Measurements from ENCODE around the gene ZNRF3. TPM values are rescaled to one million over a fixed set of nuclear protein-coding genes. Genes with fewer than 3 reads are reported as not detected.

ZNRF3 gene
- total RNA-seq, 1 experiment from 2014 or later: 23.7 TPM

- intact Hi-C loops (cut with micrococcal nuclease; ENCODE audit: unreplicated experiment): no loop called here
- H3K27ac Mint-ChIP-seq (ENCODE audit: unreplicated experiment): no peak overlapping the region
- CTCF ChIA-PET: no interaction called here
- TF ChIP-seq, protein P1, sequence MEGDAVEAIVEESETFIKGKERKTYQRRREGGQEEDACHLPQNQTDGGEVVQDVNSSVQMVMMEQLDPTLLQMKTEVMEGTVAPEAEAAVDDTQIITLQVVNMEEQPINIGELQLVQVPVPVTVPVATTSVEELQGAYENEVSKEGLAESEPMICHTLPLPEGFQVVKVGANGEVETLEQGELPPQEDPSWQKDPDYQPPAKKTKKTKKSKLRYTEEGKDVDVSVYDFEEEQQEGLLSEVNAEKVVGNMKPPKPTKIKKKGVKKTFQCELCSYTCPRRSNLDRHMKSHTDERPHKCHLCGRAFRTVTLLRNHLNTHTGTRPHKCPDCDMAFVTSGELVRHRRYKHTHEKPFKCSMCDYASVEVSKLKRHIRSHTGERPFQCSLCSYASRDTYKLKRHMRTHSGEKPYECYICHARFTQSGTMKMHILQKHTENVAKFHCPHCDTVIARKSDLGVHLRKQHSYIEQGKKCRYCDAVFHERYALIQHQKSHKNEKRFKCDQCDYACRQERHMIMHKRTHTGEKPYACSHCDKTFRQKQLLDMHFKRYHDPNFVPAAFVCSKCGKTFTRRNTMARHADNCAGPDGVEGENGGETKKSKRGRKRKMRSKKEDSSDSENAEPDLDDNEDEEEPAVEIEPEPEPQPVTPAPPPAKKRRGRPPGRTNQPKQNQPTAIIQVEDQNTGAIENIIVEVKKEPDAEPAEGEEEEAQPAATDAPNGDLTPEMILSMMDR (IDR thresholded peaks at IDR 0.05; ENCODE audit: unreplicated experiment): no peak
- H3K4me1 Mint-ChIP-seq (ENCODE audit: low read depth, unreplicated experiment): peaks cover 72% of the 10 kb centered on the region
- DNase-seq: no peak
- H3K27me3 Mint-ChIP-seq (ENCODE audit: unreplicated experiment): no peaks in the 10 kb centered on the region
- H3K9me3 Mint-ChIP-seq (ENCODE audit: low read depth, unreplicated experiment): no peaks in the 10 kb centered on the region
- BruUV-seq (replicated peaks): no TSS peak
- no peaks in the 10 kb centered on the region for H3K36me3 Mint-ChIP-seq (ENCODE audit: insufficient read depth, unreplicated experiment)
- H3K4me3 Mint-ChIP-seq (ENCODE audit: low read depth, unreplicated experiment): no peak overlapping the region
Observed at GRCh38 chr22:28931844-28932567, 48.6 kb downstream of the ZNRF3 start.

- Mint-ChIP-seq H3K4me1 (ENCODE audit: low read depth, unreplicated experiment) (peaks cover 62% of the 10 kb centered on the region), H3K4me3 (ENCODE audit: low read depth, unreplicated experiment) (no peak overlapping the region), H3K9me3 (ENCODE audit: low read depth, unreplicated experiment) (no peaks in the 10 kb centered on the region), H3K36me3 (ENCODE audit: insufficient read depth, unreplicated experiment) (no peaks in the 10 kb centered on the region), H3K27ac (ENCODE audit: unreplicated experiment) (no peak overlapping the region), H3K27me3 (ENCODE audit: unreplicated experiment) (no peaks in the 10 kb centered on the region)
- DNase-seq: no peak
- BruUV-seq (replicated peaks): no TSS peak
- intact Hi-C loops (cut with micrococcal nuclease; ENCODE audit: unreplicated experiment): no loop called here
- CTCF ChIA-PET: interaction anchor here (0.5 to 1.4 kb wide), 6 partner anchors 29 to 221 kb away, joined by 3 to 6 read pairs (median 3); no protein-coding TSS in a partner anchor
- TF ChIP-seq, protein P1 (IDR thresholded peaks at IDR 0.05; ENCODE audit: unreplicated experiment): no peak
Observed at GRCh38 chr22:28933321-28933720, 49.9 kb downstream of the ZNRF3 start.

DNA sequence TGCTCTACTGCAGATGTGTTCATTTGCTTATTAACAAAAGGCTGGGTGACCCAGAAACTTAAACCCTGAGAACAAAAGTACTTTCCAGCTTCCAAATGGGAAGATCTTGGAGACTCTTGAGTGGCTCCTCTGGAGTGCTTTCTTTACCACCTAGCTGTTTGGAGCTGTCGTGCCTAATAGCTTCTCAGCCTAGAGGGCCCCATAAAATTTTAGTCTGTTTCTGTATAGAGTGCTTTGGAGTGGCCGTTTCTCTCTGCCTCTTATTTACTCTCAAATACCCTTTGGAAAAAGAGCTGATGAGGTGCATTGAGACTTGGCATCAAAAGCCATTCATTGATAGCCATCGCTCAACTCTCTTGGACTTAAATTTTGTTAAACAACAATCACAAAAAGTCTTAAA lies 50.7 kb downstream of the ZNRF3 start:
- no TSS peak for BruUV-seq (replicated peaks)
- Mint-ChIP-seq H3K9me3 (ENCODE audit: low read depth, unreplicated experiment) (no peaks in the 10 kb centered on the region), H3K27me3 (ENCODE audit: unreplicated experiment) (no peaks in the 10 kb centered on the region), H3K27ac (ENCODE audit: unreplicated experiment) (no peak overlapping the region), H3K36me3 (ENCODE audit: insufficient read depth, unreplicated experiment) (no peaks in the 10 kb centered on the region), H3K4me3 (ENCODE audit: low read depth, unreplicated experiment) (no peak overlapping the region), H3K4me1 (ENCODE audit: low read depth, unreplicated experiment) (peaks cover 62% of the 10 kb centered on the region)
- intact Hi-C loops (cut with micrococcal nuclease; ENCODE audit: unreplicated experiment): no loop called here
- CTCF ChIA-PET: interaction anchor here (0.6 to 1.4 kb wide), 5 partner anchors 29 to 220 kb away, joined by 3 to 6 read pairs (median 3); no protein-coding TSS in a partner anchor
- DNase-seq: no peak
- TF ChIP-seq, protein P1 (IDR thresholded peaks at IDR 0.05; ENCODE audit: unreplicated experiment): no peak

- H3K4me3 Mint-ChIP-seq (ENCODE audit: low read depth, unreplicated experiment): no peak overlapping the region
Observed at GRCh38 chr22:28935140-28935539, 51.8 kb downstream of the ZNRF3 start.

More at GRCh38 chr22:28935140-28935539, 51.8 kb downstream of the ZNRF3 start:
- Mint-ChIP-seq H3K36me3 (ENCODE audit: insufficient read depth, unreplicated experiment) (no peaks in the 10 kb centered on the region), H3K9me3 (ENCODE audit: low read depth, unreplicated experiment) (no peaks in the 10 kb centered on the region), H3K27ac (ENCODE audit: unreplicated experiment) (no peak overlapping the region), H3K27me3 (ENCODE audit: unreplicated experiment) (no peaks in the 10 kb centered on the region), H3K4me1 (ENCODE audit: low read depth, unreplicated experiment) (peaks cover 70% of the 10 kb centered on the region)
- BruUV-seq (replicated peaks): no TSS peak
- intact Hi-C loops (cut with micrococcal nuclease; ENCODE audit: unreplicated experiment): no loop called here
- no peak for DNase-seq
- CTCF ChIA-PET: interaction anchor here (1.4 kb wide), 1 partner anchor 219 kb away, joined by 4 read pairs; no protein-coding TSS in a partner anchor
- TF ChIP-seq, protein P1 (IDR thresholded peaks at IDR 0.05; ENCODE audit: unreplicated experiment): no peak

Measured in Calu3 (cell line).